Mesodermal cell (in vitro differentiated cells): ENCODE results near the gene RNF41.
"Not testable (repeated sequence)": the region's sequence is repeated elsewhere in the genome, so short reads cannot be mapped to it uniquely, and the experiment has no call there.

Experiments used
- H3K27ac ChIP-seq: 2 replicates; pipeline ENCODE4 v1.7.0; 2013; ENCODE audit warnings: mild to moderate bottlenecking, low read depth, low read length, moderate library complexity; ENCODE audit not compliant: severe bottlenecking
- H3K36me3 ChIP-seq: 2 replicates; pipeline ENCODE4 v1.7.1; 2013; ENCODE audit warnings: mild to moderate bottlenecking, low read length, moderate library complexity; ENCODE audit not compliant: control insufficient read depth, insufficient read depth
- H3K4me1 ChIP-seq: one replicate; pipeline ENCODE4 v1.7.1; 2013; ENCODE audit warnings: mild to moderate bottlenecking, low read length; ENCODE audit not compliant: insufficient read depth, control insufficient read depth, poor library complexity, severe bottlenecking
- H3K4me3 ChIP-seq: 2 replicates; pipeline ENCODE4 v1.7.0; 2013; ENCODE audit warnings: low read length, control low read depth, mild to moderate bottlenecking; ENCODE audit not compliant: insufficient read depth, poor library complexity, severe bottlenecking; ENCODE audit errors: extremely low read depth
- H3K9me3 ChIP-seq: 2 replicates; pipeline ENCODE4 v1.7.1; 2013; ENCODE audit warnings: mild to moderate bottlenecking, low read length, moderate library complexity; ENCODE audit not compliant: control insufficient read depth
- WGBS, 2 experiments: methylation state at CpG; one replicate each; pipeline ENCODE4 v1.1.5; 2013; ENCODE audit warnings: missing lambda C conversion rate in 2 of 2; ENCODE audit not compliant: insufficient coverage in 2 of 2; 5-methylcytosine and 5-hydroxymethylcytosine counted together

RNF41 gene

DNA sequence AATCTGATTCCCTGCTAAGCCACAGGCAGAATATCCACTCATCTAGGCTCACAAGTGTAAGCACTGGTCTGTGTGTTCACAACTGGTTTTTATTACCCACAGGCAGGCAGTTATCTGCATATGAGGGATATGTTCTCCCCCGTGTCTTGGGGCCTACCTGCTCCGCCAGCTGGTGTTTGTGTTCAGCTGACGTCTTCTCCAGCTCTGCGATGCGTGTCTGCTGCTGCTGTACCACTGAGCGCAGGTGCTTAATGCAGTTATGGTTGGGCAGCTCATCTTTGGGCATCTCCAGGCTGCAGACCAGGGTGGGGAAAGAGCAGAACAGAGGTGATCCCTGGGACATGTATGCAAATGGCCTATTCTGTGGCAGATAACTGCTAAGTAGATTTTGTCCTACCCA is 13.7 kb downstream of the RNF41 start:
- Histone ChIP-seq H3K4me3 (no peak overlapping the region), H3K27ac (no peak overlapping the region), H3K4me1 (no peaks in the 10 kb centered on the region), H3K9me3 (no peaks in the 10 kb centered on the region), H3K36me3 (peaks cover 89% of the 10 kb centered on the region)
- WGBS, 2 experiments, result 98 to 99% methylated on average over 6 of the region's 6 CpGs

DNA sequence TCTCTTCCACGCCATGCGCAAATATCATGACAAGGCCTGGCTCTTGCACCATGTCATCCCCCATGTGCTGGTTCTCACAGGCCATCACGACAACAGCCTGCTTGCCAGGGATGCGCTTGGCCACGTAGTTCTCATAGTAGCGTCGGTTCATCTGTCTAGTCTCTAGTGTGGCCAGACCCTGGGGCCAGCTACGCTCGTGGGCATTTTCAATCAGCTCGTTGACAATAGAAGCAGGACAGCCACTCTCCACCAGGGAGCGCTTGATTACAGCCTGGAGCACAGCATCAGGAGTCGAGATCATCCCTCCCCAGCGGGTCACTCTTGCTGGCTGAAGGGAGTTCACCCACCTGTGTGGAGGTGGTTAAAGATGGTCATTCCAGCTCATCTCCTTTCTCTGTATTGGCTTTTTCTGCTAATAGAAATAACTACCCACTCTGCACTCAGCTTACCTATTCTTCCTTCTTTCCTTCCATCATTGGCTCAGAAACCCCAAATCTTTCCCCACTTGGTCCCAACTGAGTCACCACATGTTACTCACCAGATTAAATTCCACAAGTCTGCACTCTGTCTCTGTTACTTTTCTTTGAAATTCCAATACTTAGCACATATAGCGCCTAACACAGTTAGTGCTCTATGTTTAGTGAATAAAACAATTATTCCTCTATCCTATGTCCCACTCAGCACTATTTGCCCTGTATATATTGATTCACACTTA is 15.1 kb downstream of the RNF41 start:
- no peak overlapping the region for H3K27ac ChIP-seq
- H3K4me1 ChIP-seq, result peaks cover 6% of the 10 kb centered on the region
- H3K9me3 ChIP-seq, result no peaks in the 10 kb centered on the region
- H3K4me3 ChIP-seq, result no peak overlapping the region
- 82 to 90% methylated on average over 9 to 10 of the region's 14 CpGs for WGBS, 2 experiments
- peaks cover 75% of the 10 kb centered on the region for H3K36me3 ChIP-seq

DNA sequence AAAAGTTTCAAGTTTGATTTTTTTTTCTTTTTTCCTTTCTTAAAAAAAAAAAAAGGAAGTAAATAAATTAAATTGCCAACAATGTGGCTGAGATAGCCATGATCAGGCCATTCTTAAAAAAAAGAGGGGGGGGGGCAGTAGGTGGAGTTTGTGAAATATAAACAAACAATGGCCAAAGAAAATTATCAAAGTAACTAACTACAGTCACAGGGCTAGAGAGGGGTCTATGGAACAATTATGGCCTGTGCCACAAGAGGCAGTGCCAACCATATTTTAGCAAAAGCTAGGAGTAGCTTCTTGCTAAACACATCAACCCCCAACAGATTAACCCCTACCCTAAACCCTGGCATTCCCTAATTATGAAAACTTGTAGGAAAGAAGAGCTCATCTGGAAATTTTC is 16.3 kb downstream of the RNF41 start:
- Histone ChIP-seq H3K4me1 (peaks cover 6% of the 10 kb centered on the region), H3K27ac (no peak overlapping the region), H3K36me3 (peaks cover 63% of the 10 kb centered on the region), H3K4me3 (no peak overlapping the region), H3K9me3 (no peaks in the 10 kb centered on the region)

DNA sequence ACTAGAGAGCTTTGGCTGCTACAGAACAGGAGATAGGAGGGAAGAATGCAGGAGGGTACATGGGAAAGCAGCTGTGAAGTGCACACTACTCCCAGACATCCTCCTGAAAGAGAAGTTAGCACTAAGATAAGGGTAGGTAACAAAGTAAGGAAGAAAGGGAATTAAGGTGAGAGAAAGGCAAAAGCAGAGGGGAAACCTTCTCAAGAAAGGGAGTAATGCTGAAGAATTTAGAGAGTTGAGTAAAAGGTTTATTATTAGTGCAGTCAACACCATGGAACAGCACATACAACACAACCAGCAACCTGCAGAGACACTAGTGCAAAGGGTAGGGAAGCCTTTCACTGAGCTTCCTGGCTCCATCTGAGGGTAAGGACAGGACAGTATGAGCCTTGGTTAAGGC is 17.4 kb downstream of the RNF41 start:
- Histone ChIP-seq H3K9me3 (no peaks in the 10 kb centered on the region), H3K27ac (peak overlapping the region; percentile 49), H3K4me1 (peaks cover 8% of the 10 kb centered on the region), H3K4me3 (no peak overlapping the region), H3K36me3 (peaks cover 52% of the 10 kb centered on the region)

DNA sequence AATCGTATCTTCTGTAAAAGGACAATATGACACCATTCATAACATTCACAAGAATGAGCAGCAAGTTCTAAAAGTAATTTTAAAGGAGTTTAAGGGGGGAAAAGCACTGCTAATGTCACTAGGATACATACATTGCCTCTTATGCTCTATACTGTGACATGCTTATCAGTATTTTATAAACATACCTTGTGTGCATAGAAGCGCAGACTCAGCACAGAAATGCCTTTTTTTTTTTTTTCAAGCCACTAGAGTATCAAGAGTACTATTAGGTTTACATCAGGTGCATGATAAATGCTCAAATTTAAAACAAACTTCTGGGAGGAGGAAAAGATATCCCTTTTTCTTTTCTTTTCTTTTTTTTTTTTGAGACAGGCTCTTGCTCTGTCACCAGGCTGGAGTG is 18.9 kb downstream of the RNF41 start:
- Histone ChIP-seq H3K27ac (no peak overlapping the region), H3K36me3 (peaks cover 40% of the 10 kb centered on the region), H3K4me1 (peaks cover 16% of the 10 kb centered on the region), H3K4me3 (no peak overlapping the region), H3K9me3 (no peaks in the 10 kb centered on the region)
- WGBS, 2 experiments, result no CpG with 5 or more reads among the region's 2 CpGs

DNA sequence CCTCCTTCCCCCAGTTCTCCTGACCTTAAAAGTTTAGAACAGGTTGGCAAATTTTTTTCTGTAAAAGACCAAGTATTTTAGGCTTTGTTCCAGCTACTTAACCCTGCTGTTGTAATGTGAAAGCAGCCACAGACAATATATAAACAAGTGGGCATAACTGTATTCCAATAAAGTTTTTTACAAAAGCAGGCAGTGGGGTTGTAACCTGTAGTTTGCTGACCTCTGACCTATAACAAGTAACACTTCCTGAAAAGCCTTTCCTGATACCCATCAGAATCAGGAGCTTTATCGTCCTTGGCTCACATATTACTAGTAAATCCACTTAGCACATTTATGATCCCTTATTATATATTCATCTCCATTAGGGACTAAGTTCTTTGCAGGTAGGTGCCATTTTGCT is 19.4 kb downstream of the RNF41 start:
- Histone ChIP-seq H3K36me3 (peaks cover 36% of the 10 kb centered on the region), H3K27ac (no peak overlapping the region), H3K4me3 (no peak overlapping the region), H3K4me1 (peaks cover 19% of the 10 kb centered on the region), H3K9me3 (no peaks in the 10 kb centered on the region)
- WGBS, 2 experiments, result 80% methylated on average over 1 of the region's 1 CpG; no CpG with 5 or more reads in 1 of the 2 experiments

DNA sequence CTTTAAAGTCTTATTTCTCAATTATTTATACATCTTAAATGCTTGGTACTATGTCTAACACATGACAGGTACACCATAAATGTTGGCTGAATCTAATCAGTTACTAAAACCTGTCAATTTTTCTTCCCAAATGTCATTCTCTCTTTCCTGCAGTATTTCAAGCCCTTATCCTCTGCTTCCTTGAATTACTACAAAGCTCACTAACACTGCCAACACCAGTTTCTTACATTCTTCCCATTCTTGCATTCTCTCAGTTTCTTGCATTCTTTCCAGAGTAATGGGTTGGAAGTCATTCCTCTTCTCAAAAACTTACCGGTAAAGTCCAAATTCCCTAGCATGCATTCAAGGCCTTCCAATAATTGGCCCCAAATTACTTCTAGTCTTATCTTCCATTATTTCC is 22.9 kb downstream of the RNF41 start:
- Histone ChIP-seq H3K36me3 (peaks cover under 1% of the 10 kb centered on the region), H3K4me1 (peaks cover 19% of the 10 kb centered on the region), H3K4me3 (no peak overlapping the region), H3K27ac (peak overlapping the region; percentile 97), H3K9me3 (no peaks in the 10 kb centered on the region)
- 31 to 64% methylated on average over 1 of the region's 1 CpG for WGBS, 2 experiments

DNA sequence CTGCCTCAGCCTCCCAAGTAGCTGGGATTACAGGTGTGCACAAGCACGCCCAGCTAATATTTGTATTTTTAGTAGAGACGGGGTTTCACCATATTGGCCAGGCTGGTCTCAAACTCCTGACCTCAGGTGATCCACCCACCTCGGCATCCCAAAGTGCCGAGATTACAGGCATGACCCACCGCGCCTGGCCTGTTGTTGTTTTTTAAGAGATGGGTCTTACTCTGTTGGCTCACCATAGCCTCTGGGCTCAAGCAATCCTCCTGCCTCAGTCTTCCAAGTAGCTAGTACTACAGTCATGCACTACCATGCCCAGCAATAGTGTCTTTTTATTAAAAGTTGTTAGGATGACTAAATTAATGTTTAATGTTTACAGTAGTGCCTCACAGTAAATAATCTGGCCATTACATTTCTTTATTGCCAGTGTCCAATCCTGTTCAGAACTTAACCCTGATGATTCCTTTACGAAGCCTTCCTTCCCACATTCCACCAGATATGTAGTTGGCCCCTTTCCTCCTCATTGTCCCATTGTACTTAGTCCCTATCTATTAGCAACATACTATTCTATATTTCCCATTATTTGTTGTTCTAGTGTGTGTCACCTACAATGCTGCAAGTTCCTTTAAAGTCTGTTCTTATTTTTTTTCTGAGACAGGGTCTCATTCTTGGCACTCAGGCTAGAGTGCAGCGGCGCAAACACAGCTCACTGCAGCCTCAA is 23.6 kb downstream of the RNF41 start:
- WGBS, 2 experiments, result 92 to 99% methylated on average over 6 to 9 of the region's 9 CpGs
- H3K27ac ChIP-seq, result peak overlapping the region; percentile 97
- H3K4me1 ChIP-seq, result peaks cover 19% of the 10 kb centered on the region
- H3K4me3 ChIP-seq, result no peak overlapping the region
- H3K9me3 ChIP-seq, result peaks cover 4% of the 10 kb centered on the region
- no peaks in the 10 kb centered on the region for H3K36me3 ChIP-seq

DNA sequence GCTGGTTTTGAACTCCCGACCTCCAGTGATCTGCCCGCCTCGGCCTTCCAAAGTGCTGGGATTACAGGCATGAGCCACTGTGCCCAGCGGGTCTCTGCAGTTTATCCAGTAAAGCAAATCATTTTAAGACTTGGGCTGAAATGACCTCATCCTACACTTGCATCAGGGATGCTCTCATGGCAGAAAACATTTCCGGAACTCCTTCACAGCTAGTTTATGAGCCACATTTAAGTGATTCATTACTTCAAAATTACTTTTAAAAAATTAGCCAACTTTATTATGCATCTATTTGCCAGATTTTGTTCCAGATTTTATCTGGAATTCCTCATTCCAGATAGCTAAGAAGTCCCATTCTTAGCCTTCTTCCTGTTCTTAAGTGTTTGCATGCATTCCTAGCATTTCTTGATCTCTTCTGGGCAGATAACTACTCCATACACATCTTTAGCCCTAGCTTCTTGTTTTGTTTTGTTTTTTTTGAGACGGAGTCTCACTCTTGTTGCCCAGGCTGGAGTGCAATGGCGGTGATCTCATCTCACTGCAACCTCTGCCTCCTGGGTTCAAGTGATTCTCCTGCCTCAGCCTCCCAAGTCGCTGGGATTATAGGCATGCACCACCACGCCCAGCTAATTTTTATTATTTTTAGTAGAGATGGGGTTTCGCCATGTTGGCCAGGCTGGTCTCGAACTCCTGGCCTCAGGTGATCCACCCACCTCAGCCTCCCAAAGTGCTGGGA is 24.7 kb downstream of the RNF41 start:
- H3K9me3 ChIP-seq, H3K4me3 ChIP-seq, H3K36me3 ChIP-seq: not testable (repeated sequence)
- 79 to 82% methylated on average over 9 to 10 of the region's 11 CpGs for WGBS, 2 experiments
- Histone ChIP-seq H3K27ac (peak overlapping the region; percentile 97), H3K4me1 (peaks cover 13% of the 10 kb centered on the region)

DNA sequence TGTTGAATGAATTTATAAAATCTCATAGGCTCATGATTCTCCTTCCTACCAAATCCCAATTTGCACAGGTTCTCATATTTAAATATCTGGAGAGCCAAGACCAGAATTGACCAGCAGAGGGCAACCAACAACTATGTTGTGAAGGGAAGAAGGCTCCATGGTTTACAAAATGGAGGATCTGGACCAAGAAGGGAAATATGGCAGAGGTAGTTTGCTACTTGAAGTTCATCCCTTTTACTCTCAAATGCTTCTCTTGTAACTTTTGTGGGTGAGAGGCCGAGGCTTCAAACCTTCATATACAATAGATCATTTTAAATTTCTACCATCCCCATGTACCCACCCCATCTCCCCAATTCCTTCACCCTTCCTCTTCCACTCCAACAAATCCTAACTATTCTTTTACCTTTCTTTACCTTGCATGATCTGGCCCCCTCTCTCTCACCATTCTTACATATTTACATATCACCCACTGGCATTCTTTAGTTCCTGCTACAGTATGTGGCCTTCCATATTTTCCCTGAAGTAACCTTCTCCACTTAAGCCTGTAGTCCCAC is 28.6 kb downstream of the RNF41 start:
- Histone ChIP-seq H3K27ac (no peak overlapping the region), H3K9me3 (peaks cover 4% of the 10 kb centered on the region), H3K36me3 (peaks cover under 1% of the 10 kb centered on the region), H3K4me3 (no peak overlapping the region), H3K4me1 (peaks cover 4% of the 10 kb centered on the region)
- WGBS, 2 experiments, result 25 to 67% methylated on average over 1 of the region's 1 CpG
